Measurements from ENCODE around the gene PHLDB1. TPM values are rescaled to one million over a fixed set of nuclear protein-coding genes. Genes with fewer than 3 reads are reported as not detected.

PHLDB1 gene
- total and polyA plus RNA-seq, 2 donors (not counting 3 experiments of a cell fraction or from before 2014, with no cell fraction given), result 99.7 to 183 TPM

GRCh38 chr11:118569670-118570069 is 37.7 kb upstream of the PHLDB1 start:
- no peaks in the 10 kb centered on the region for H3K36me3 ChIP-seq (ENCODE audit: control insufficient read depth in 2 of 2, extremely low read depth in 1 of 2, insufficient read depth in 2 of 2, low read length in 2 of 2)
- no peaks in the 10 kb centered on the region for H3K27me3 ChIP-seq (ENCODE audit: control insufficient read depth in 2 of 2, insufficient read depth in 2 of 2, low read length in 2 of 2)
- POLR2A ChIA-PET, result no interaction called here
- intact Hi-C loops (cut with micrococcal nuclease) (loop anchor here (5.0 to 10.0 kb wide), 4 partner anchors 55 to 277 kb away; partner anchors contain the start of gene KMT2A), dilution Hi-C loops (cut with MboI; ENCODE audit: extremely low pct_ligation_motif_present, low sequenced_read_pairs) (no loop called here)
- H3K9me1 ChIP-seq (replicated peaks; ENCODE audit: control insufficient read depth, extremely low read depth, insufficient read depth, low read length), result no peaks in the 10 kb centered on the region
- no peaks in the 10 kb centered on the region for H4K20me1 ChIP-seq (replicated peaks; ENCODE audit: control insufficient read depth, extremely low read depth, insufficient read depth, low read length)
- no peak overlapping the region for H3K27ac ChIP-seq (ENCODE audit: insufficient read depth, low read depth, low read length)
- BruUV-seq (replicated peaks), result no TSS peak
- H3K4me2 ChIP-seq (ENCODE audit: insufficient read depth, low read length), result no peak overlapping the region
- no peak for TF ChIP-seq CTCF (IDR thresholded peaks at IDR 0.05; ENCODE audit: extremely low read depth in 1 of 2, insufficient read depth in 1 of 2, low read depth in 1 of 2, low read length in 2 of 2)
- no peak for TF ChIP-seq EZH2 (IDR thresholded peaks at IDR 0.05; ENCODE audit: borderline replicate concordance, low read depth, low read length, severe bottlenecking)
- no peak for TF ChIP-seq POLR2A (IDR thresholded peaks at IDR 0.05; ENCODE audit: low read depth, low read length)
- TF ChIP-seq POLR2AphosphoS5 (IDR thresholded peaks at IDR 0.05; ENCODE audit: insufficient read depth, low read depth, low read length), result no peak
- TF ChIP-seq MYC (IDR thresholded peaks at IDR 0.05; ENCODE audit: low read depth, low read length), result no peak
- no peak for TF ChIP-seq GATA2 (IDR thresholded peaks at IDR 0.05; ENCODE audit: insufficient read depth, insufficient read length, low read depth, low read length)
- no peak for TF ChIP-seq MAX (IDR thresholded peaks at IDR 0.05; ENCODE audit: insufficient read depth, insufficient read length)
- TF ChIP-seq JUN (IDR thresholded peaks at IDR 0.05; ENCODE audit: borderline replicate concordance, insufficient read depth, insufficient read length, low read depth), result no peak
- no peak for TF ChIP-seq FOS (IDR thresholded peaks at IDR 0.05; ENCODE audit: borderline replicate concordance, insufficient read depth, low read length)
- DNase-seq (ENCODE audit: low read depth, low spot score) (no peak), FAIRE-seq (no peak)
- no peak overlapping the region for H3K9ac ChIP-seq (replicated peaks; ENCODE audit: extremely low read depth, insufficient read depth, low read length)
- no peaks in the 10 kb centered on the region for H3K9me3 ChIP-seq (replicated peaks; ENCODE audit: control insufficient read depth, insufficient read depth, low read length)
- peaks cover 24% of the 10 kb centered on the region for H3K4me1 ChIP-seq (ENCODE audit: control insufficient read depth, extremely low read depth, insufficient read depth, low read length)
- H3K4me3 ChIP-seq (replicated peaks in 1 of 3; ENCODE audit: insufficient read depth in 1 of 3, low read depth in 1 of 3, low read length in 3 of 3), result no peak overlapping the region
- peaks cover 25% of the 10 kb centered on the region for H3K79me2 ChIP-seq (ENCODE audit: control insufficient read depth, insufficient read depth, low read length)
- CTCF ChIA-PET, result interaction anchor here (1.2 kb wide), 1 partner anchor 9 kb away, joined by 5 read pairs; no protein-coding TSS in a partner anchor
- no peak overlapping the region for H2AFZ ChIP-seq (ENCODE audit: low read depth, low read length)
